Stimulated activated CD4-positive, alpha-beta T cell treated with anti-CD3 and anti-CD28 coated beads, Interleukin-4, amount 100 ng/mL, for 24 hours (primary cell): ENCODE measurements around the gene RERE.

Source experiments
- DNase-seq: peaks from one replicate; pipeline ENCODE4 v3.0.0-alpha.2; 2020

The RERE gene

GRCh38 chr1:8435569-8436071, 381.8 kb downstream of the RERE start:
- DNase-seq = no peak

GRCh38 chr1:8434101-8434500, 383.3 kb downstream of the RERE start:
- DNase-seq = no peak

- DNase-seq = no peak
Observed at GRCh38 chr1:8431784-8432183, 385.7 kb downstream of the RERE start.

GRCh38 chr1:8431019-8431418, 386.4 kb downstream of the RERE start:
- DNase-seq = peak; percentile 39

GRCh38 chr1:8430476-8430875, 387.0 kb downstream of the RERE start:
- no peak for DNase-seq

- DNase-seq = no peak
Observed at GRCh38 chr1:8429549-8430110, 387.8 kb downstream of the RERE start.

GRCh38 chr1:8428441-8428840, 389.0 kb downstream of the RERE start:
- no peak for DNase-seq

- DNase-seq = no peak
Observed at GRCh38 chr1:8427986-8428385, 389.5 kb downstream of the RERE start.

- no peak for DNase-seq
Observed at GRCh38 chr1:8427493-8427892, 389.9 kb downstream of the RERE start.

- no peak for DNase-seq
Observed at GRCh38 chr1:8426996-8427395, 390.4 kb downstream of the RERE start.

GRCh38 chr1:8425781-8426161, 391.7 kb downstream of the RERE start:
- no peak for DNase-seq

- DNase-seq = no peak
Observed at GRCh38 chr1:8425150-8425780, 392.2 kb downstream of the RERE start.

GRCh38 chr1:8424539-8425116, 392.8 kb downstream of the RERE start:
- peak; percentile 43 for DNase-seq

- peak; percentile 59 for DNase-seq
Observed at GRCh38 chr1:8423692-8424538, 393.5 kb downstream of the RERE start.

GRCh38 chr1:8423269-8423691, 394.2 kb downstream of the RERE start:
- DNase-seq = peak; percentile 47

GRCh38 chr1:8422510-8423268, 394.8 kb downstream of the RERE start:
- peak; percentile 30 for DNase-seq

GRCh38 chr1:8421721-8422120, 395.7 kb downstream of the RERE start:
- DNase-seq = no peak

- no peak for DNase-seq
Observed at GRCh38 chr1:8420318-8420717, 397.1 kb downstream of the RERE start.

- no peak for DNase-seq
Observed at GRCh38 chr1:8419861-8420260, 397.6 kb downstream of the RERE start.

GRCh38 chr1:8419172-8419571, 398.3 kb downstream of the RERE start:
- no peak for DNase-seq

- no peak for DNase-seq
Observed at GRCh38 chr1:8418301-8418700, 399.1 kb downstream of the RERE start.

GRCh38 chr1:8417625-8418024, 399.8 kb downstream of the RERE start:
- no peak for DNase-seq

GRCh38 chr1:8416881-8417280, 400.6 kb downstream of the RERE start:
- no peak for DNase-seq
